ENCODE data around the gene MRTFA. TPM values are rescaled to one million over a fixed set of nuclear protein-coding genes. Genes with fewer than 3 reads are reported as not detected.
A peak's percentile ranks its signal among the peaks of the same experiment; 100 is the strongest.
"Not testable (repeated sequence)": the region's sequence is repeated elsewhere in the genome, so short reads cannot be mapped to it uniquely, and the experiment has no call there.

Gene MRTFA
- total RNA-seq, 3 donors from 2014 or later: 32.4 to 45.3 (median 35.0) TPM

- no peak for DNase-seq
- H3K36me3 ChIP-seq (ENCODE audit: low read depth): no peaks in the 10 kb centered on the region
- no peak for ATAC-seq
- intact Hi-C loops (cut with DNase I, micrococcal nuclease): no loop called here
- no peaks in the 10 kb centered on the region for H3K9me3 ChIP-seq
- TF ChIP-seq CTCF (IDR thresholded peaks at IDR 0.05): no peak
- H3K4me3 ChIP-seq: no peak overlapping the region
- H3K4me1 ChIP-seq (ENCODE audit: low read depth): no peaks in the 10 kb centered on the region
Measured at GRCh38 chr22:40659166-40659565, 22.6 kb upstream of the MRTFA start.

GRCh38 chr22:40656651-40657050 lies 20.1 kb upstream of the MRTFA start:
- H3K4me3 ChIP-seq; DNase-seq; intact Hi-C loops (cut with DNase I, micrococcal nuclease); H3K9me3 ChIP-seq; ATAC-seq; H3K4me1 ChIP-seq (ENCODE audit: low read depth); H3K36me3 ChIP-seq (ENCODE audit: low read depth): not testable (repeated sequence)

GRCh38 chr22:40655941-40656340 lies 19.4 kb upstream of the MRTFA start:
- H3K4me3 ChIP-seq; H3K36me3 ChIP-seq (ENCODE audit: low read depth); intact Hi-C loops (cut with DNase I, micrococcal nuclease); DNase-seq; H3K9me3 ChIP-seq; H3K4me1 ChIP-seq (ENCODE audit: low read depth); ATAC-seq: not testable (repeated sequence)

GRCh38 chr22:40654522-40655167 lies 18.1 kb upstream of the MRTFA start:
- Histone ChIP-seq H3K4me3 (no peak overlapping the region), H3K9me3 (no peaks in the 10 kb centered on the region), H3K4me1 (ENCODE audit: low read depth) (peaks cover 6% of the 10 kb centered on the region), H3K36me3 (ENCODE audit: low read depth) (no peaks in the 10 kb centered on the region)
- DNase-seq (peak in 2 of 3 donors; percentile 39 to 53), ATAC-seq (peak; percentile 48)
- TF ChIP-seq CTCF (IDR thresholded peaks at IDR 0.05): no peak
- intact Hi-C loops (cut with DNase I, micrococcal nuclease): no loop called here

- DNase-seq: no peak
- no peak for TF ChIP-seq CTCF (IDR thresholded peaks at IDR 0.05)
- ATAC-seq: no peak
- Histone ChIP-seq H3K36me3 (ENCODE audit: low read depth) (no peaks in the 10 kb centered on the region), H3K9me3 (no peaks in the 10 kb centered on the region), H3K4me3 (no peak overlapping the region), H3K4me1 (ENCODE audit: low read depth) (peaks cover 6% of the 10 kb centered on the region)
- intact Hi-C loops (cut with DNase I, micrococcal nuclease): no loop called here
Measured at GRCh38 chr22:40653361-40653760, 16.8 kb upstream of the MRTFA start.

- Histone ChIP-seq H3K36me3 (ENCODE audit: low read depth) (no peaks in the 10 kb centered on the region), H3K4me1 (ENCODE audit: low read depth) (peaks cover 18% of the 10 kb centered on the region), H3K4me3 (no peak overlapping the region), H3K9me3 (no peaks in the 10 kb centered on the region)
- peak; percentile 79 to 92 (median 85) for DNase-seq
- ATAC-seq: peak; percentile 90
- TF ChIP-seq CTCF (IDR thresholded peaks at IDR 0.05): no peak
- intact Hi-C loops (cut with DNase I, micrococcal nuclease): no loop called here
Measured at GRCh38 chr22:40651563-40652501, 15.3 kb upstream of the MRTFA start.

Data from mucosa of descending colon (tissue), 3 donors.